Measurements from ENCODE around the gene C22orf23. TPM values are rescaled to one million over a fixed set of nuclear protein-coding genes. Genes with fewer than 3 reads are reported as not detected.

C22orf23 gene
- total RNA-seq, 1 donor from 2014 or later = 0.05 TPM

GRCh38 chr22:37925767-37926166 lies 27.6 kb downstream of the C22orf23 start:
- no peak for DNase-seq (ENCODE audit: low read depth)

DNA sequence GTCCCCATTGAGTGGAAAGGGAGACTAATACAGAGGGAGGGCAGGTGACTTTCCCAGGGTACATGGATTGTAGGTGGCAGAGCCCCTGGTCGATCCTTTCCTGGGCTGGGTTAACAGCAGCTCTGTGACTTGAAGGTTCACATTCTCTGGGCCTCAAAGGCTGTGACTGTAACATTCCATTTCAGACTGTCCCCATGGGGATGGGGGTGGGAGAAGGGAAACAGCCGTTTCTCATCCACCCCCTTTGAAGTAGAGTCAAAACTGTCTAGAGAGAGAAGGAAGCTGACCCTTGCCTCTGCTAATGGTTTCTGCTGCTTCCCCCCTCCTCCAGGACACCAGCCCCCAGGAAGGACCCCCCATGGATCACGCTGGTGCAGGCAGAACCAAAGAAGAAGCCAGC lies 28.1 kb downstream of the C22orf23 start:
- DNase-seq (ENCODE audit: low read depth) = no peak

DNA sequence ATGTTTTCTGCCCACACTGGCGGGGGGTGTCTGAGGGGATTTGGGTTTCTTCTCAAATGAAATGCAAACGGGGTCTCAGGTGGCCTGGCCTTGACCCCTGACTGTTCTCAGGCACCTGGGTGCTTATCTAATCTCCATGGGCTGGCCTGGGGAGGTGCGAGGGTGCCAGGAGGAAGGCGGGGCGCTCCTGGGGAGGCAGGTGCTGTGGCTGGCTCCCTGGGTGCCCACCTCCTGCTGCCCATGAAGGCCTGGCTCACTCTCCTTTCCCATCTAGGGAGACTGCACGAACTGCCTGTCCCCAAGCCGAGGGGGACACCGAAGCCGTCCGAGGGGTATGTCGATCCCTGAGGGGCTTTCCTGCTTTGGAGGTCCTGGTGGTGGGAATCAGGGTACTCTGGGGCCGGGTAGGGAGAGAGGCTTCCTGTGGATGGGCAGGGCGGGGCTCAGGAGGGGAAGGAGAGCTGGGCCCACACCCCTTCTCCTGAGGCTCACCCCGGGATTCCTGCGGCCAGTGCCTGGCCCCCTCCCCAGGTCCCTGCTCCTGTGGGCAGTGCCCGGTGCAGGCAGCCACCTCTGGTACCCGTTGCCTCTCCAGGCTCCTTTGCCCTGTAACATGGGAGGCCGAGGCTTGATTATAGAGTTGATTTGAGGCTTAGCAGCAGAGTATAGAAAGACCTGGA lies 28.9 kb downstream of the C22orf23 start:
- no peak for DNase-seq (ENCODE audit: low read depth)

- no peak for DNase-seq (ENCODE audit: low read depth)
These were observed 29.5 kb downstream of the C22orf23 start for GRCh38 chr22:37923927-37924326.

GRCh38 chr22:37922191-37922590 lies 31.2 kb downstream of the C22orf23 start:
- DNase-seq (ENCODE audit: low read depth) = no peak

DNA sequence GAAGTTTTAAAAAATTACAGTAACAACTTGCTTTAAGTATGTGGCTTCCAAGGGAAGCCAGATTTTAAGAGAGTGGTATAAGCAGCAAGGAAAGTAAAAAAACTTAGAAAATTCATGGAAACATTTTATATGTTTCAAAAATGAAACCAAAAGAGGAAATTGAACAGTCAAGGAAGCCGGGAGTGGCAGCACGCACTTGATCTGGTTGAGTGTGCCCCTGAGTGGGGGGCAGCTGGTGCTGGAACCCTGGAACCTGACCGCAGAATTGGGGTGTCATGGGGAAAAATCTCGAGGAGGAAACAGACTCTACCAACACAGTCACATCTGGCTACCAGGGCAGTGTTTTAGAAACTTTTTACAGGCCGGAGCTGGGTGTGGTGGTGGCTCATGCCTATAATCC lies 33.3 kb downstream of the C22orf23 start:
- DNase-seq (ENCODE audit: low read depth) = no peak

GRCh38 chr22:37918580-37919270 lies 34.7 kb downstream of the C22orf23 start:
- DNase-seq (ENCODE audit: low read depth) = no peak

DNA sequence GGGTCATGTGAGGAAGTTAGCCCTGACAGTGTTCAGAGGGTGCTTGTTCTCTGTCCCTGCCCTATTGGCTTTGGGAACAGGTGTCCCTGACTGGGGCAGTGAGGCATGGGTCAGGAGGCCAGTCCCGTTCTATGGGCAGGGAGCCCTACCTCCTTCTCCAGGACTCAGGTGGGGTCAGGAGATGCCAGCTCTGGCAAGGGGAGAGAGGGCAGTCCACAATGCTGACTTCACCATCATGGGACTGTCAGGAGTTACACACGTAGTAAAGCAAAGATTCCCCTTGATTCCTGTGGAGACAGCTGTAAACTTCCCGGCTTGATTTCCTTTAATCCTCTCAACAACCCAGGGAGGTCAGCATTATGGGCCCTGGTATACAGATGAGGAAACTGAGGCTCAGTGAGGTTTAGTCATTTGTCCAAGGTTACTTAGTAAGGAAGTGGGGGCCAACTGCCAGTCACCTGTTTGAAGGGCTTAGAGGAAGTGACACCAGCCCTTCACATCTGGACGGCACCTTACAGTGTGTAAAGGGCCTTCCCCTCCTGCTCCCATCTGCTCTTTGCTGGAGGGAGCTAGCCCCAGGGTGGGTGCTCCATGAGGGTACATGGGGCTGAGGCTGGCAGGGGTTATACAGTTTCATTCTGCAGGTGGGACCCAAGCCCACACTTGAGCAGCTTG lies 35.4 kb downstream of the C22orf23 start:
- no peak for DNase-seq (ENCODE audit: low read depth)

DNA sequence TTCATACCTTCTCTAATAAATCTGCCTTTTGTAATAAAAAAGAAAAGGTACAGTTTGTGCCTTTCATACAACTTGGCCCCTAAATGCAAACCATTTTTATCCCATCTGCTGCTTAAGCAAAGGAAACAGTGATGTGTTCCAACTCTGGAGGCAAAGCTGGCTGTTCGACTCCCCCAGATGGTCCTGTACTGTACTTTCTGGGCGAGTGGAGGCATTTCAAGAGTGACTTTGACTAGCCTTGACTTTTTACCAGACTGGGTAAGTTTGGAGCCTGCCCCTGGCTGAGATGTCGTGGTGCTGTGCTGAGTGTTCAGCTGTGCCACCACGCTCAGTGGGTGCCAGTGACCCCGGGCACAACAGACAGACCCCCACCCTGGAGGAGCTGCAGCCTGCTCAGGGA lies 37.1 kb downstream of the C22orf23 start:
- no peak for DNase-seq (ENCODE audit: low read depth)

DNA sequence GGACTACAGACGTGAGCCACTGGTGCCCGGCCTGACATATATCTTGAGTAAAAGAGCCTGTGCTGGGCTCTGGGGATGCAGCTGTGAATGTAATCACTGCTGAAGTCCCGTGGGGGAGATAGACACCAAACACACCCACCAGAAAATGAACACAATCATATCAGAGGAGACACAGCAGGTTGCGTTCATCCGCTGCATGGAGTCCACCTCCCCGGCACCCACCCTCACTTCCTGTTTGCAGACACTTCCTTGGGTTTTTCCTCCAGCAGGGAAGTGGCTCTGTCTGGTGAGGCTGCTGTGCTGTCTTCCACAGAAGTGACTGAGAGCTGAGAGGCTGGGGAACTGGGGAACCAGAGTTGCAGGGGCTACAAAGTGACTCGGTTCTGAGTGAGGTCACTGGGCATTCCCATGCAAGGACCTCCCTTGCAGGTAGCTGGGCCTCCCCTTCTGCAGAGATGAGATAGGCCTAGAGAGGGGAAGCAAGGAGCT lies 40.1 kb downstream of the C22orf23 start:
- DNase-seq (ENCODE audit: low read depth) = no peak

DNA sequence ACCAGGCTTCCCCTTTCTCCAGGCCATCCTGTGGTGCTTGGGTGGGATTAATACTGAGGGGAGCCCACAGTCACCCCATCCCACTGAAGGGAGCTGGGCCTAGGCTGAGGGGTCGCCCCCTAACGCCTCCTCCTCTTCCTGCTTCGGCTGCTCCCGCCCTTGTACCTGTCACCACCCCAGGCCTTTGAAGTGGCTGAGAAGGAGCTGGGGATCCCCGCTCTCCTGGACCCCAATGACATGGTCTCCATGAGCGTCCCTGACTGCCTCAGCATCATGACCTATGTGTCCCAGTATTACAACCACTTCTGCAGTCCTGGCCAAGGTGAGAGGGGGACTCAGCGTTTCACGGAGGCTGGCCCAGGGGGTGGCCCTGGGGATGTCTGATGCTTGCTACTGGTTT lies 41.2 kb downstream of the C22orf23 start:
- DNase-seq (ENCODE audit: low read depth) = no peak

GRCh38 chr22:37911697-37912096 lies 41.7 kb downstream of the C22orf23 start:
- no peak for DNase-seq (ENCODE audit: low read depth)

GRCh38 chr22:37910890-37911672 lies 42.3 kb downstream of the C22orf23 start:
- DNase-seq (ENCODE audit: low read depth) = peak; percentile 25

DNA sequence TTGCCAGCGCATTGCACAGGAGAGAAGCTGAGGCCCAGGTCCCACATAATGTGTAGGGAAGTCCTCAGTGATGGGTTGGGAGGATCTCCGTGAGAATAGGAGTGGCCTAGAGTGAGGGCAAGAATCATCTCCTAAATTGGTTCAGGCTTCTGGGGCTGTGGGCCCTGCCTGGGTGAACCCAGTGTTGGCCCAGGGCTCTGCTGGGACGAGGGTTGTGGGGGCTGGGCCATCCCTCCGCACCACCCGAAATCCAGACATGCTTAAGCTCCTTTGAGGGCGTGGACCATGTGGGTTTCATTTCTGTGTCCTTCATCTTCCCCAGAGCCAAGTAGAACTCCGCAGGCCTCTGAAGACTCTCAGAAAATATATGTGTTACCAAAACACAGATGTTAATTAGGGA lies 43.6 kb downstream of the C22orf23 start:
- DNase-seq (ENCODE audit: low read depth) = no peak

- DNase-seq (ENCODE audit: low read depth) = no peak
These were observed 46.1 kb downstream of the C22orf23 start for GRCh38 chr22:37907036-37907954.

GRCh38 chr22:37906364-37907008 lies 46.9 kb downstream of the C22orf23 start:
- no peak for DNase-seq (ENCODE audit: low read depth)

DNA sequence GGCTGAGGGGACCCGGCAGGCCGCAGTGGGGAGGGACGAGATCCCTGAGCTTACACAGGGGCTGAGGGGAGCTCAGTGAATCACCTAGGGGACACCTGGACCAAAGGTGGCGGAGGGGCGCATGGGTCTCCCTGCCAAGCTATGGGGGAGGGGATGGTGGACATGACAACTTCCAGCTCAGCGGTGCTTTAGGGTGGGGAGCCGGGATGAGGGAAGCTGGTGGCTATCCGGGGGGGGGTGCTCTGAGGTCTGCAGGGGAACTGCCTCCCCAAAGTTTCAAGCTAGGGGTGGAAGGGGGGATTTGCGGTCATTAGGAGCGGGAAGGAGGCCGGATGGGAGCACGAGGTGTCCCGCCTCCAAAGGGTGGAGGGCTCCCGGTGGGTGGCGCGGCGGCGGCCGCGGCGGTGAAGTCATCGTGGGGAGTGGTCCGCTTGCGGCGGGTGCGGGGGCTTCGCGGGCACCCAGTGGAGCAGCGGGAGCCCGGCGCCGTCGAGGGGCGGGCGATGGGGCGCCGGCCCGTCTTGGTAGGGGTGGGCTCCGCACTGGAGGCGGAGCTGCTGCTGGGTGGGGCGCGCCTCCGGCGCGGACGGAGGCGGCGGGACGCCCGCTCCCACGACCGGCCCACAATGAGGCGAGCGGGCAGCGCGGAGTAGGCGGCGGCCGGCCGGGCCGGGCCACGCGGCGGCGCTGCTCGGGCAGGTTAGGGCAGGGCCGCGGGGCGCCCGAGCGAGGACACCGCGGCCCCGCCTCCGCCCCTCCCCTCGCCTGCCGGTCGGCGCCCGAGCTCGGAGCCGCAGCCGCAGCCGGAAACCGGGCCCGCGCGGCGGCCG lies 47.7 kb downstream of the C22orf23 start, which contains the start of gene MICALL1:
MICALL1 (plus strand) TSS at position 764 of the 830 bp plus-strand sequence. CDS start 126 bp downstream, outside the sequence.
- peak; percentile 24 for DNase-seq (ENCODE audit: low read depth)

DNA sequence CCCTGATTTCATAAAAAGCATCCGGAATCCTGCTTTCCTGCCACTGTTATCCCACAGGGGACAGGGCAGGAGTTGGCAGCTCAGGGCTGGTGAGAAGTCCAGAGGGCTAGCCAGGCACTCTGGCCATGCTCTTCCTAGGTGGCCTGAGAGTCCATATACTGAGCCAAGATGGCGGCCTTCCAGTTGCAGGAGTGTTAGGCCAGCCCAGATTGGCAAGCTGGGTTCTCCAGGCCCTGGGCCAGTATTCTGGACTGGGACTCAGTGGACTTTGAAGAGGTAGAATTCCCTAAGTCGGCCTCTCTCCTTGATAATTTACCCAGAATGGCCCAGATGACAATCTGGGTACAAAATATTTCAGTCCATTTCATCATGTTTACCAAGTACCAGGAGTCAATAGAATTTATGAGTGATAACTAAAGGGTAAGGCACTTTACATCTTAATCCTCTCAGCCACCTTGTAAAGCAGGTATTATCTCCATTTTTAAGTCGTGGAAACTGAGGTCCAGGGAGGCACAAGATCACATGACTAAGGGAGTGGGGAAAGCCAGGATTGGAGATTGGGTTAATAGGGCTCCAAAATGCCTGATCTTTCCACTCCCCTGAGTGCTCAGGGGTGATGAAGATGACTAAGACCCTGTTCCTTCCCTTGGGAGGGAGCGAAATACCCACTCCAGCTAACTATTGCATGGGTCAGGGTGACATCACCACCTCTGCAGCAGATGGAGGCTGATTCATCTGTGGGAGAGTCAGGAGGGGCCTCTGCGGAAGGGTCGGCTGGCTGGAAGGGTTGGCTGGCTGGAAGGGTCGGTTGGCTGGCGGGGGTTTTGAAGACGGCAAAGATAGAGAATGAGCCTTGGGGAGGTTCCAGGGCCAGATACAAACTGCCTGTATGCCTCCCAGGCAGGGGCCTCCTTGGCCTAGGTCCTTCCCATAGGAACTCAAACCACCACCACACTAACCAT lies 48.5 kb downstream of the C22orf23 start:
- DNase-seq (ENCODE audit: low read depth) = peak; percentile 95
